ENCODE data around the gene IL11. TPM values are rescaled to one million over a fixed set of nuclear protein-coding genes. Genes with fewer than 3 reads are reported as not detected.

IL11 gene
- total RNA-seq, 1 donor from 2014 or later: 0.17 TPM

DNA sequence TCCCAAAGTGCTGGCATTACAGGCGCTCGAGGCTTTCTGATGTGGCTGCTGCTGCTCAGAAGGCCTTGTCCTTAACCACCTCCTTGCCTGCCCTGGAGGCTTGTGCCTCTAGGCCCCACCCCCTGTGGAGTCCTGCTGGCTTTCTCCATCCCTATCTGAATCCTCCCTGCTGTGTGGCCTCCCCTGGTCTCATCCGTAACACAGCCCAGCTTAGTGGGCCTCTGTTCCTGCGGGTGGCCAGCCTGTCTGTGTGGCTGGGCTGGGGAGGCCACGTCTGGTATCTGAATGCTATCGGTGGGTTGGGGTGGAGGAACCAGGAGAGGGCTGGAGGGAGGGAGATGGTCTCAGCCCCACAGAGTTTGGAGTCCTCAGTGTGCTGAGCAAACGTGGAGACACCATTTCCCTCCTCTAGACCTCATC lies 20.2 kb upstream of the IL11 start:
- no peak for DNase-seq

- no peak for DNase-seq
Measured at GRCh38 chr19:55389386-55390317, 19.4 kb upstream of the IL11 start.

GRCh38 chr19:55387736-55388497 lies 17.7 kb upstream of the IL11 start:
- DNase-seq: no peak

- no peak for DNase-seq
Measured at GRCh38 chr19:55386493-55386971, 16.3 kb upstream of the IL11 start.

GRCh38 chr19:55385724-55386492 lies 15.6 kb upstream of the IL11 start, which contains the start of gene RPL28:
Gene RPL28, plus strand, starts transcription at chr19:55385932. Its CDS starts 426 bp downstream, at chr19:55386358.
- peak; percentile 99 for DNase-seq

GRCh38 chr19:55384920-55385723 lies 14.9 kb upstream of the IL11 start:
- DNase-seq: peak; percentile 95

DNA sequence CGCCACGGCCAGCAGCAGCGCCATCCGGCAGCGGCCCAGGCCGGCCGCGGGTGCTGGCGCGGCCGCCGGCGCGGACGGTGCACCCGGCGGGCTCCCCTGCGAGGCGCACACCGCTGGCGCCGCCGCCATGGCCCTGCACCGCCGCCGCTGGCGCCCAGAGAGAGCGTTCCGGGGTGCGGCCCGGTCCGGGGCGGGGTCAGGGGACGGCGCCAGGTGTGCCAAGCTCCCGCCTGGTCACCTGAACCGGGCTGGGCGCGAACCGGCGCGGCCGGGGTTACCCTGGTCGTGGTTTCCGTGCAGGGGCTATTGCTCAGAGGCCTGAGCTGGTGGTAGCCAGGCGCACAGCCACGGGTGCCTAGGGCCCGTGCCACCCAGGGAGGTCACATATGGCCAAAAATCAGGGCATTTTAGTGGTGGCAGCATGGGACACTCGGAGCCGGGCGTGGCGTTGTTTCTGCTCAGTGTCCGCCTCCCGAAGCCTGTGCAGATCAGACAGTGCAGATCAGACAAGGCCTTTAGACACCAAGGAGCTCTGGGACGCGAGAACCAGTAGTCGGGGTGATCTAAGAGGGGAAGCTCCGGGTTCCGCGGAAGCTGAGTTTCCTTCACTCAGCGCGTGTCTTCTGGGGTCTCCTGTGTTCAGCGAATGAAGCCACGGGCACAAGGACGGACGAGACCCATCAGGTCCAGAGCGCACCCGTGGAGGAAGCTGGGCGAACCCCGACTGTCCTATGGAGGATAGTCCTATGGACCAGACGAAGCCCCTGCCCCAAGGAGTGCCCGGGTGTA lies 14.1 kb upstream of the IL11 start, which contains the start of gene TMEM238:
TSS of gene TMEM238 (minus strand) at position 162 of the 789 bp plus-strand sequence. CDS start at position 129, 33 bp downstream.
- no peak for DNase-seq

GRCh38 chr19:55383279-55384130 lies 13.2 kb upstream of the IL11 start:
- DNase-seq: peak; percentile 83

GRCh38 chr19:55382522-55383054 lies 12.3 kb upstream of the IL11 start:
- no peak for DNase-seq

DNA sequence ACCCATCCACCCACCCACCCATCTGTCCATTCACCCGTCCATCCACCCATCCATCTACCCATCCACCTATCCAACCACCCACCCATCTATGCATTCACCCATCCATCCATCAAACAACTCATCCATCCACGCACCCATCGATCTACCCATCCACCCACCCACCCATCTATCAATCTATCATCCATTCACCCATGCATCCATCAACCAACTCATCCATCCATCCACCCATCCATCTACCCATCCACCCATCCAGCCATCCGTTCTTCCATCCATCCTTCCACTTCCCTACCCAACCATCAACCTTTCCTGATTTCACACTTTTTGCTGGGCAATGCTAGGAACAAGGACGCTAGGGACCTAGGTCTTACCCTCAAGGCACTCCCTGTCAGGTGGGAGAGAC lies 11.8 kb upstream of the IL11 start:
- DNase-seq: no peak

DNA sequence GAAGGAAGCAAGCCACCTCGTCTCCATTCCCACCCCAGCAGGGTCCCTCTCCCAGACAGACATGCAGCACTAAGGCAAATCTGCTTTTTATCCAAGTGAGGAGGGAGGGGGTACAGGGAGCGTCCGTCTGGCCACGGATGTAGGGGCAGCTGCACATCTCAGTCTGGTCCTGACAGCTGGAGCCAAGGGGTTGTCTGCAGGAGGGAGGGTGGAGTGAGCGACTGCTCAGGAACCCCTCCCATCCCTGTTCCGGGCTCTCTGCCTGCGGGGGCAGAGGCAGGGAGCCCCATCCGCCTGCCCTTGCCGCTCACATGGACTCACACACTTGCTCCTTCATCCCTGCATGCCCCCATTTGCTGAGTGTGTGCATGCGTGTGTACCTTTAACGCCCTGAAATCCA lies 8.9 kb upstream of the IL11 start:
- no peak for DNase-seq

DNA sequence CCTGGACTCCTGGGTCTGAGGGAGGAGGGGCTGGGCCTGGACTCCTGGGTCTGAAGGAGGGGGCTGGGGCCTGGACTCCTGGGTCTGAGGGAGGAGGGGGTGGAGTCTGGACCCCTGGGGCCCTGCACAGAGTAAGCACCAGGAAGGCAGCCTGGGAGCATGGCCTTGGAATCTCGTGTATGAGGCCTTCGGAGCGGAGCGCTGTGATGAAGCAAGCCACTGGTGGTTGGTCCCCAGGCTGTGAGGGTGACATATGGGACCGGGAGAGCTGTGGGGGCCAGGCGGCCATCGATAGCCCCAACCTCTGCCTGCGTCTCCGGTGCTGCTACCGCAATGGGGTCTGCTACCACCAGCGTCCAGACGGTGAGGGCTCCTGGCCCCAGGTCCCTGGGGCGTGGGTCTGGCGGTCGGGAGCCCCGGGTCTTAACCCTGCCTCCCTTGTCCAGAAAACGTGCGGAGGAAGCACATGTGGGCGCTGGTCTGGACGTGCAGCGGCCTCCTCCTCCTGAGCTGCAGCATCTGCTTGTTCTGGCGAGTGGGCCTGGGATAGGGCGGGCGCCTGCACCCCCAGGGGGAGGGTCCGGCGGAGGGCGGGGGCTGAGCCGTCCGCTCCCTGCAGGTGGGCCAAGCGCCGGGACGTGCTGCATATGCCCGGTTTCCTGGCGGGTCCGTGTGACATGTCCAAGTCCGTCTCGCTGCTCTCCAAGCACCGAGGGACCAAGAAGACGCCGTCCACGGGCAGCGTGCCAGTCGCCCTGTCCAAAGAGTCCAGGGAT lies 7.3 kb upstream of the IL11 start:
- DNase-seq: no peak

- no peak for DNase-seq
Measured at GRCh38 chr19:55376241-55376933, 6.1 kb upstream of the IL11 start, which contains the start of gene TMEM190. Gene TMEM190, plus strand, starts transcription at chr19:55376826. Its CDS starts 28 bp downstream, at chr19:55376854.

GRCh38 chr19:55373993-55374757 lies 3.9 kb upstream of the IL11 start:
- no peak for DNase-seq

DNA sequence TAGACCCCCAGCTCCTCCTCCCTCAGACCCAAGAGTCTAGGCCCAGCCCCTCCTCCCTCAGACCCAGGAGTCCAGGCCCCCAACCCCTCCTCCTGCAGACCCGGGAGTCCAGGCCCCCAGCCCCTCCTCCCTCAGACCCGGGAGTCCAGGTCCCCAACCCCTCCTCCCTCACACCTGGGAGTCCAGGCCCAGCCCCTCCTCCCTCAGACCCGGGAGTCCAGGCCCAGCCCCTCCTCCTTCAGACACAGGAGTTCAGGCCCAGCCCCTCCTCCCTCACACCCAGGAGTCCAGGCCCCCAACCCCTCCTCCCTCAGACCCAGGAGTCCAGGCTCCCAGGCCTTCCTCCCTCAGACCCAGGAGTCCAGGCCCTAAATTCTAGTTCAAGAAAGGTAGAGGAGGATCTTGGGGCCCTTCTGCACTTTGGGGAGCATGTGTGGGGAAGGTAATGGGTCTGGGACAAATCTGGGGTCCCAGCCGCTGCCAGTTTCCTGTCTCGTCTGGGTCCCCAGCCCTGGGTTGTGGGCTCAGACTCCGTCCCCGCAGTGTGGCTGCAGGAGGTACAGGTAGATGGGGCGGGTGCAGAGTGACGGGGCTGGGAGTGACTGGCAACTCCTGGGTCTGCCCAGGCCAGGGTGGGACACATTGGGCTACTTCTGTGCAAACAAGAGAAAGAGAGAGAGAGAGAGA lies 3.2 kb upstream of the IL11 start:
- no peak for DNase-seq

- no peak for DNase-seq
Measured at GRCh38 chr19:55372316-55373081, 2.2 kb upstream of the IL11 start.
